Liver (tissue), 9 donors: ENCODE data around the gene KRTAP16-1. TPM values are rescaled to one million over a fixed set of nuclear protein-coding genes. Genes with fewer than 3 reads are reported as not detected.

Source experiments
- DNase-seq: peaks from one replicate; pipeline ENCODE4 v3.0.0-alpha.2; 2017; ENCODE audit warnings: low spot score
- H3K27ac ChIP-seq, 2 donors: one replicate each; pipeline ENCODE4 v1.7.0; 2013; ENCODE audit warnings: inconsistent platforms in 2 of 2, low read length in 2 of 2, control low read depth in 1 of 2, low read depth in 1 of 2, mild to moderate bottlenecking in 1 of 2
- H3K27me3 ChIP-seq, 4 donors: one replicate each; pipeline versions ENCODE4 v1.6.1 to v1.7.0; 2013; ENCODE audit warnings: low read length in 3 of 4, inconsistent platforms in 1 of 4, mild to moderate bottlenecking in 1 of 4, moderate library complexity in 1 of 4; ENCODE audit not compliant: control insufficient read depth in 4 of 4, insufficient read depth in 4 of 4
- H3K36me3 ChIP-seq, 4 donors: one replicate each; pipeline versions ENCODE4 v1.6.1 to v1.7.0; 2013; ENCODE audit warnings: low read length in 3 of 4, mild to moderate bottlenecking in 3 of 4, low read depth in 1 of 4, moderate library complexity in 1 of 4; ENCODE audit not compliant: control insufficient read depth in 4 of 4, insufficient read depth in 3 of 4
- H3K4me1 ChIP-seq, 4 donors: one replicate each; pipeline versions ENCODE4 v1.6.1 to v1.7.0; 2013; ENCODE audit warnings: low read length in 3 of 4, mild to moderate bottlenecking in 3 of 4, moderate library complexity in 1 of 4; ENCODE audit not compliant: control insufficient read depth in 4 of 4, insufficient read depth in 4 of 4
- H3K4me3 ChIP-seq, 3 donors: one replicate each; pipeline versions ENCODE4 v1.6.1 to v1.7.0; 2013; ENCODE audit warnings: low read length in 3 of 3, control low read depth in 1 of 3, low read depth in 1 of 3, mild to moderate bottlenecking in 1 of 3
- H3K9ac ChIP-seq, 2 donors: one replicate each; pipeline ENCODE4 v1.7.0; 2013; ENCODE audit warnings: low read length in 2 of 2, mild to moderate bottlenecking in 2 of 2, moderate library complexity in 2 of 2, control low read depth in 1 of 2, low read depth in 1 of 2
- H3K9me3 ChIP-seq, 4 donors: one replicate each; pipeline versions ENCODE4 v1.6.1 to v1.7.0; 2013; ENCODE audit warnings: low read length in 3 of 4; ENCODE audit not compliant: control insufficient read depth in 4 of 4
- ATF3 ChIP-seq: IDR thresholded peaks from 2 replicates; pipeline ENCODE4 v1.6.1; 2016; ENCODE audit warnings: antibody characterized with exemption
- CTCF ChIP-seq: fragments of 150-350 bp; IDR thresholded peaks from 2 replicates; pipeline ENCODE4 v1.5.1; 2017; ENCODE audit warnings: improper control_type of control experiment, low read depth, low read length; ENCODE audit not compliant: missing input control
- EGR1 ChIP-seq, 2 donors: IDR thresholded peaks; 2 replicates each; pipeline ENCODE4 v1.6.1; 2016 to 2018; ENCODE audit warnings: antibody characterized with exemption in 2 of 2, low read depth in 2 of 2
- FOXA1 ChIP-seq: IDR thresholded peaks from 2 replicates; pipeline ENCODE4 v1.6.1; 2016; ENCODE audit warnings: antibody characterized with exemption
- FOXA2 ChIP-seq: IDR thresholded peaks from 2 replicates; pipeline ENCODE4 v1.6.1; 2016; ENCODE audit warnings: antibody characterized with exemption
- GABPA ChIP-seq, 2 donors: IDR thresholded peaks in 1 of 2; conservative IDR thresholded peaks in 1 of 2; 2 replicates each; pipeline ENCODE4 v1.6.1; 2016; ENCODE audit warnings: antibody characterized with exemption in 2 of 2, mild to moderate bottlenecking in 1 of 2, moderate library complexity in 1 of 2
- HNF4A ChIP-seq, 2 donors: conservative IDR thresholded peaks; 2 replicates each; pipeline ENCODE4 v1.6.1; 2016; ENCODE audit warnings: antibody characterized with exemption in 2 of 2, mild to moderate bottlenecking in 2 of 2
- HNF4G ChIP-seq: IDR thresholded peaks from 2 replicates; pipeline ENCODE4 v1.6.1; 2016; ENCODE audit warnings: antibody characterized with exemption
- JUND ChIP-seq, 2 donors: IDR thresholded peaks; 2 replicates each; pipeline ENCODE4 v1.6.1; 2016; ENCODE audit warnings: antibody characterized with exemption in 2 of 2
- MAX ChIP-seq: IDR thresholded peaks from 2 replicates; pipeline ENCODE4 v1.6.1; 2016; ENCODE audit warnings: antibody characterized with exemption
- NR2F2 ChIP-seq: IDR thresholded peaks from 2 replicates; pipeline ENCODE4 v1.6.1; 2016; ENCODE audit warnings: antibody characterized with exemption
- RAD21 ChIP-seq, 2 donors: IDR thresholded peaks; 2 replicates each; pipeline ENCODE4 v1.6.1; 2016; ENCODE audit warnings: antibody characterized with exemption in 2 of 2, mild to moderate bottlenecking in 2 of 2
- REST ChIP-seq: IDR thresholded peaks from 2 replicates; pipeline ENCODE4 v1.6.1; 2016; ENCODE audit warnings: antibody characterized with exemption, mild to moderate bottlenecking
- RXRA ChIP-seq, 2 donors: IDR thresholded peaks; 2 replicates each; pipeline ENCODE4 v1.6.1; 2017 to 2018; ENCODE audit warnings: antibody characterized with exemption in 2 of 2, mild to moderate bottlenecking in 1 of 2
- SP1 ChIP-seq: IDR thresholded peaks from 2 replicates; pipeline ENCODE4 v1.6.1; 2018; ENCODE audit warnings: antibody characterized with exemption, mild to moderate bottlenecking
- TAF1 ChIP-seq: conservative IDR thresholded peaks from 2 replicates; pipeline ENCODE4 v1.6.1; 2016; ENCODE audit warnings: antibody characterized with exemption, mild to moderate bottlenecking
- YY1 ChIP-seq: IDR thresholded peaks from 2 replicates; pipeline ENCODE4 v1.6.1; 2016; ENCODE audit warnings: antibody characterized with exemption, mild to moderate bottlenecking
- ZBTB33 ChIP-seq: IDR thresholded peaks from 2 replicates; pipeline ENCODE4 v1.6.1; 2016; ENCODE audit warnings: antibody characterized with exemption
- WGBS: extraction: QIAGEN DNeasy Blood & Tissue Kit; methylation state at CpG from one replicate; pipeline ENCODE4 v1.1.7; 2013; 5-methylcytosine and 5-hydroxymethylcytosine counted together
- polyA plus RNA-seq, 2 donors: library from polyadenylated mRNA; stranded (reverse) in 1 of 2; unstranded in 1 of 2; fragments of 200-250 nt in 1 of 2; fragments of >200 nt in 1 of 2; fragmentation: Nextera tagmentation in 1 of 2; extraction: Ambion mirVana in 1 of 2; gene quantifications; one replicate each; pipeline versions ENCODE4 v1.2.1 to v1.2.3, GENCODE V29; 2013 to 2015
- total RNA-seq, 2 donors: library from RNA; depleted of rRNA; stranded (reverse); fragments of >200 nt; gene quantifications; one replicate each; pipeline ENCODE4 v1.2.3, GENCODE V29; 2014
- donor health status: healthy.
- donor health status: healthy.
- donor health status: healthy.
- donor health status: healthy.
- donor health status: healthy.

KRTAP16-1 gene
- total and polyA plus RNA-seq, 4 donors, result not detected

GRCh38 chr17:41307647-41308046 is 1.5 kb downstream of the KRTAP16-1 start (continued):
- TF ChIP-seq MAX (no peak), GABPA (IDR thresholded peaks at IDR 0.05 in 1 of 2, conservative IDR thresholded peaks at IDR 0.05 in 1 of 2) (no peak)

GRCh38 chr17:41304091-41304490 is 5.0 kb downstream of the KRTAP16-1 start:
- no peak overlapping the region for H3K4me3 ChIP-seq
- no peaks in the 10 kb centered on the region for H3K4me1 ChIP-seq
- no peaks in the 10 kb centered on the region for H3K9me3 ChIP-seq
- peaks cover 0 to 11% (median 0%) of the 10 kb centered on the region in 4 donors for H3K27me3 ChIP-seq
- WGBS, result 84% methylated on average over 12 of the region's 12 CpGs
- H3K36me3 ChIP-seq, result no peaks in the 10 kb centered on the region
- H3K9ac ChIP-seq, result no peak overlapping the region
- no peak for DNase-seq
- no peak for TF ChIP-seq JUND (IDR thresholded peaks at IDR 0.05)
- no peak for TF ChIP-seq ATF3
- no peak for TF ChIP-seq EGR1 (IDR thresholded peaks at IDR 0.05; ENCODE audit: low read depth in 2 of 2)
- no peak for TF ChIP-seq HNF4A (conservative IDR thresholded peaks at IDR 0.05)
- TF ChIP-seq FOXA1, result no peak
- TF ChIP-seq ZBTB33, result no peak
- no peak for TF ChIP-seq CTCF
- no peak for TF ChIP-seq GABPA (IDR thresholded peaks at IDR 0.05 in 1 of 2, conservative IDR thresholded peaks at IDR 0.05 in 1 of 2)
- no peak for TF ChIP-seq FOXA2
- no peak for TF ChIP-seq REST
- TF ChIP-seq SP1, result no peak
- no peak for TF ChIP-seq YY1
- no peak for TF ChIP-seq HNF4G
- no peak for TF ChIP-seq NR2F2
- TF ChIP-seq RAD21 (IDR thresholded peaks at IDR 0.05), result no peak
- TF ChIP-seq TAF1, result no peak
- TF ChIP-seq RXRA (IDR thresholded peaks at IDR 0.05), result no peak
- TF ChIP-seq MAX, result no peak
- H3K27ac ChIP-seq, result no peak overlapping the region
